Body of pancreas (tissue), 4 donors: ENCODE measurements around the gene KIAA1671. TPM values are rescaled to one million over a fixed set of nuclear protein-coding genes. Genes with fewer than 3 reads are reported as not detected.

Experiments used
- ATAC-seq: fragments of 150-250 bp; one replicate; pipeline ENCODE4 v1.9.1; 2016
- DNase-seq, 4 donors: peaks; one replicate each; pipeline ENCODE4 v3.0.0-alpha.2; 2019
- H3K27ac ChIP-seq, 4 donors: fragments of 200-600 bp; sonication (generic); 1 replicate in 3 of 4; 2 replicates in 1 of 4; pipeline versions ENCODE4 v1.5.1 to v1.6.1; 2016 to 2019; ENCODE audit warnings: mild to moderate bottlenecking in 1 of 4, mixed read lengths in 1 of 4, moderate library complexity in 1 of 4
- H3K27me3 ChIP-seq, 2 donors: fragments of 200-600 bp; sonication (generic); one replicate each; pipeline ENCODE4 v1.6.0; 2016; ENCODE audit warnings: mild to moderate bottlenecking in 1 of 2
- H3K36me3 ChIP-seq, 2 donors: fragments of 200-600 bp; sonication (generic); replicated peaks in 1 of 2; 2 replicates each; pipeline ENCODE4 v1.5.1; 2016; ENCODE audit warnings: low read depth in 2 of 2; ENCODE audit not compliant: insufficient read depth in 1 of 2
- H3K4me1 ChIP-seq: fragments of 200-600 bp; sonication (generic); one replicate; pipeline ENCODE4 v1.6.0; 2016
- H3K4me3 ChIP-seq, 2 donors: fragments of 200-600 bp; sonication (generic); 1 replicate in 1 of 2; 2 replicates in 1 of 2; pipeline ENCODE4 v1.5.1; 2016 to 2019
- H3K9me3 ChIP-seq, 3 donors: fragments of 200-600 bp; sonication (generic); 1 replicate in 2 of 3; 2 replicates in 1 of 3; pipeline ENCODE4 v1.5.1; 2016
- CTCF ChIP-seq, 7 experiments: fragments of 450-650 bp in 4 of 7; fragments of 200-600 bp in 3 of 7; sonication (generic) in 3 of 7; IDR thresholded peaks; one replicate each; pipeline ENCODE4 v1.5.1; 2016 to 2019; ENCODE audit warnings: antibody characterized with exemption in 7 of 7
- POLR2A ChIP-seq, 3 donors: fragments of 450-650 bp; IDR thresholded peaks; one replicate each; pipeline ENCODE4 v1.6.1; 2016; ENCODE audit warnings: antibody characterized with exemption in 3 of 3, mild to moderate bottlenecking in 2 of 3
- WGBS, 2 donors: methylation state at CpG; one replicate each; pipeline ENCODE4 v1.1.5; 2017; 5-methylcytosine and 5-hydroxymethylcytosine counted together
- intact Hi-C: fragments of 100-400 bp; cut with DNase I; formaldehyde crosslinking; loops from one replicate; pipeline ENCODE4 v1.15.1; 2023
- total RNA-seq, 2 donors: library from RNA; depleted of rRNA; stranded (reverse); fragments of >200 nt; gene quantifications; one replicate each; pipeline ENCODE4 v1.1.0, GENCODE V29; 2016

Gene KIAA1671
- total RNA-seq, 2 donors from 2014 or later = 24.9 to 79.8 TPM

GRCh38 chr22:24995649-24996180 is 43.2 kb downstream of the KIAA1671 start:
- no peak for ATAC-seq
- WGBS, 2 donors = 96 to 100% methylated on average over 2 of the region's 2 CpGs
- no peaks in the 10 kb centered on the region for H3K27me3 ChIP-seq
- H3K36me3 ChIP-seq = no peaks in the 10 kb centered on the region
- H3K27ac ChIP-seq = no peak overlapping the region
- TF ChIP-seq CTCF (IDR thresholded peaks at IDR 0.05) = no peak
- TF ChIP-seq POLR2A (IDR thresholded peaks at IDR 0.05) = no peak
- no peaks in the 10 kb centered on the region for H3K4me1 ChIP-seq
- no peak overlapping the region for H3K4me3 ChIP-seq
- intact Hi-C loops = no loop called here
- DNase-seq = no peak
- no peaks in the 10 kb centered on the region for H3K9me3 ChIP-seq

GRCh38 chr22:24996420-24996952 is 44.0 kb downstream of the KIAA1671 start:
- 60 to 81% methylated on average over 4 to 5 of the region's 5 CpGs for WGBS, 2 donors
- intact Hi-C loops = no loop called here
- H3K4me3 ChIP-seq = no peak overlapping the region
- H3K27ac ChIP-seq = no peak overlapping the region
- DNase-seq (no peak), ATAC-seq (no peak)
- no peaks in the 10 kb centered on the region for H3K4me1 ChIP-seq
- H3K9me3 ChIP-seq = no peaks in the 10 kb centered on the region
- TF ChIP-seq POLR2A (IDR thresholded peaks at IDR 0.05) (no peak), CTCF (IDR thresholded peaks at IDR 0.05) (no peak)
- no peaks in the 10 kb centered on the region for H3K27me3 ChIP-seq
- no peaks in the 10 kb centered on the region for H3K36me3 ChIP-seq

GRCh38 chr22:24997023-24997422 is 44.5 kb downstream of the KIAA1671 start:
- no peak for DNase-seq
- 77 to 83% methylated on average over 6 of the region's 6 CpGs for WGBS, 2 donors
- TF ChIP-seq CTCF (IDR thresholded peaks at IDR 0.05) = no peak
- TF ChIP-seq POLR2A (IDR thresholded peaks at IDR 0.05) = no peak

GRCh38 chr22:25000686-25001085 is 48.2 kb downstream of the KIAA1671 start:
- no peaks in the 10 kb centered on the region for H3K4me1 ChIP-seq
- no peaks in the 10 kb centered on the region for H3K27me3 ChIP-seq
- intact Hi-C loops = no loop called here
- H3K27ac ChIP-seq = no peak overlapping the region
- WGBS, 2 donors = 81 to 88% methylated on average over 8 of the region's 8 CpGs
- DNase-seq = no peak
- TF ChIP-seq CTCF (IDR thresholded peaks at IDR 0.05) (no peak), POLR2A (IDR thresholded peaks at IDR 0.05) (no peak)
- no peak for ATAC-seq
- no peaks in the 10 kb centered on the region for H3K36me3 ChIP-seq
- no peaks in the 10 kb centered on the region for H3K9me3 ChIP-seq
- H3K4me3 ChIP-seq = no peak overlapping the region

More at GRCh38 chr22:24997023-24997422, 44.5 kb downstream of the KIAA1671 start:
- H3K27ac ChIP-seq = no peak overlapping the region
- H3K27me3 ChIP-seq = no peaks in the 10 kb centered on the region
- no peaks in the 10 kb centered on the region for H3K36me3 ChIP-seq
- intact Hi-C loops = no loop called here
- no peak overlapping the region for H3K4me3 ChIP-seq
- no peaks in the 10 kb centered on the region for H3K9me3 ChIP-seq
- no peaks in the 10 kb centered on the region for H3K4me1 ChIP-seq
- no peak for ATAC-seq
